Sciatic nerve (tissue), 2 donors: ENCODE data around the gene TMEM248. TPM values are rescaled to one million over a fixed set of nuclear protein-coding genes. Genes with fewer than 3 reads are reported as not detected.
"Not testable (repeated sequence)": the region's sequence is repeated elsewhere in the genome, so short reads cannot be mapped to it uniquely, and the experiment has no call there.

Experiments
- ATAC-seq: fragments of 200-7000 bp; cut with Tn5 transposase; one replicate; pipeline ENCODE4 v1.9.1; 2020; ENCODE audit warnings: mild to moderate bottlenecking, moderate library complexity
- DNase-seq: peaks from one replicate; pipeline ENCODE4 v3.0.0-alpha.2; 2020; ENCODE audit warnings: low spot score
- intact Hi-C: fragments of 100-400 bp; cut with DNase I; formaldehyde crosslinking; loops from one replicate; pipeline ENCODE4 v1.14.2; 2022
- total RNA-seq: library from RNA; stranded (reverse); fragmentation: NEBNext Ultra II Directional; extraction: Animal tissue kit (Norgen Biotek cat#: 25700); gene quantifications from one replicate; pipeline ENCODE4 v1.2.1, GENCODE V29; 2021
- donor health status: DM: no; HTN: no; CAD: no.
- donor health status: DM: no; HTN: no; CAD: no.

TMEM248 gene
- total RNA-seq, 1 donor from 2014 or later: 87.4 TPM

DNA sequence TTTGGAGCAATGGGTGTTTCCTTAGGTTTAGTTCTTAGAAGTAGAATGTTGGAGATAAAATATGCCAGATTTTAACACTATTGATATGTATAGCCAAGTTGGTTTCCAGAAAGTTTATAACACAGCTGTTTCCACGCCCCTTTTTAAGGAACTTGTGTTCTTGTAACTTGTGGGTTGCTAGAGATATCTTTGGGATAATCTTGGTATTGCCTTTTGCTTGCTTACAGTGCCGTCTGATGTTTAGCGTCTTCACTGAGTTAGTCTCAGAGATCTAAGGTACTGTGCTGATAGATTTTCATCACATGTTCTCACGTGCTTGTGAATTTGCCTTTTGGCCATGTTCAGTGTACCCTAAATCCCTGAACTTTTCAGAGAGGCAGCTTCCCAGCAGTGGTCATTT lies 12.4 kb downstream of the TMEM248 start:
- intact Hi-C loops: no loop called here
- DNase-seq (no peak), ATAC-seq (no peak)

DNA sequence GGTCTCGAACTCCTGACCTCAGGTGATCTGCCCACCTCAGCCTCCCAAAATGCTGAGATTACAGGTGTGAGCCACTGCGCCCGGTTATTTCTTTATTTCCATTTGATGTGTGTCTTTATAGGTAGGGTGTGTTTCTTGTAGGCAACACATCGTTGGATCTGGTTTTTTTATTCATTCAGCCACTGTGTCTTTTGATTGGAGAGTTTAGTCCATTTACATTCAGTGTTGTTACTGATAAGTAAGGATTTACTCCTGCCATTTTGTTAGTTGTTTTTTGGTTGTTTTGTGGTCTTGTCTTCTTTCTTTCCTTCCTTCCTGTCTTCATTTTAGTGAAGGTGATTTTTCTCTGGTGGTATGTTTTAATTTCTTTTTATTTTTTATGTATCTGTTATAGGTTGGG lies 16.9 kb downstream of the TMEM248 start:
- ATAC-seq (no peak), DNase-seq (no peak)
- intact Hi-C loops: no loop called here

GRCh38 chr7:66939325-66939724 lies 18.3 kb downstream of the TMEM248 start:
- no peak for ATAC-seq
- no peak for DNase-seq
- intact Hi-C loops: no loop called here

DNA sequence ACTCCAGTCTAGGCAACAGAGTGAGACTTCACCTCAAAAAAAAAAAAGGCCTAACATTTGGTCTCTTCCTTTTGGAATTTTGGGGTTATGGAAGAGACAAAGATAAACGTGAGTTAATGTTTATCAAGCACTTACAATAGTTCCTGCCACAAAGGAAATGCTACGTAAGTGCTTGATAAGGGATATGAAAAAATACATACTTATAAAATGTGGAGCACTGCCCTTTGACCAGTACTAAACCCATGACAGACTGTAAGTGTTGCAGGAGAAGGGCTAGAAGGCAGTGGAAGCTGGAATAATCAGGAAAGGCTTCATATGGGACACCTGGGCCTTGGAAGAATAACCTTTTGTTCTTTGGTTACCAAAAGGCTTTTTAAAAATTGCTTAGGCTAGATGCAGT lies 25.5 kb downstream of the TMEM248 start:
- DNase-seq (no peak), ATAC-seq (no peak)
- intact Hi-C loops: no loop called here

DNA sequence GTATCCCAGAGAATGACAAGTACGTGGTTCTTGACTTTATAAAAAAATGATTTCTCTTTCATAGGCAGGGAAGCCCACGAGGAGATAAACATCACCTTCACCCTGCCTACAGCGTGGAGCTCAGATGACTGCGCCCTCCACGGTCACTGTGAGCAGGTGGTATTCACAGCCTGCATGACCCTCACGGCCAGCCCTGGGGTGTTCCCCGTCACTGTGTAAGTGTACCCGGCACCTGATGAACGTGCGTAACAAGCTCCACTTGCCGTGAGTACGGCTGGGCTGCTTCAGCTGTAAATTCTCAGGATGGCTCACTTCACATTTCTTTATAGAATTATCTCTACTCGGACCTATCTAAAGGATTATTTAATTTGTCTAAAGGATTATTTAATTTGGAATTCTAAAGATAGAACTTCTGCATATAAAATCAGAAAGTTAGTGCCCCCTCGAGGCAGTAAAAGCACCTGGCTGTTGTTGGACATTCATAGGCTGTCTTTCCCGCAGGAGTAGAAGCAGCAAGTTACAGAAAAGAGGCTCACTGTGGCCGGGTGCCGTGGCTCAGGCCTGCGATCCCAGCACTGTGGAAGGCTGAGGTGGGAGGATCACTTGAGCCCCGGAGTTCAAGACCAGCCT lies 27.6 kb downstream of the TMEM248 start:
- DNase-seq (no peak), ATAC-seq (no peak)
- intact Hi-C loops: no loop called here

DNA sequence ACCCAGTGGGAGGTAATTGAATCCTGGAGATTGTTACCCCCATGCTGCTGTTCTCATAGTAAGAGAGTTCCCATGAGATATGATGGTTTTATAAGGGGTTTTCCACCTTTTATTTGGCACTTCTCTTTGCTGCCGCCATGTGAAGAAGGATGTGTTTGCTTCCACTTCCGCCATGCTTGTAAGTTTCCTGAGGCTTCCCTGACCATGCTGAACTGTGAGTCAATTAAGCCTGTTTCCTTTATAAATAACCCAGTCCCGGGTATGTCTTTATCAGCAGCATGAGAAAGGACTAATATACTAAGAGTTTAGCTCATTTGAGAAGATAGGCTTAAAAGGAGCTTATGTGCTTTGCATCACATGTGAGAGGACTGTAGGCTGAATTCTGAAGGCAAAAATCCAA lies 29.3 kb downstream of the TMEM248 start:
- DNase-seq (no peak), ATAC-seq (no peak)
- intact Hi-C loops: no loop called here

DNA sequence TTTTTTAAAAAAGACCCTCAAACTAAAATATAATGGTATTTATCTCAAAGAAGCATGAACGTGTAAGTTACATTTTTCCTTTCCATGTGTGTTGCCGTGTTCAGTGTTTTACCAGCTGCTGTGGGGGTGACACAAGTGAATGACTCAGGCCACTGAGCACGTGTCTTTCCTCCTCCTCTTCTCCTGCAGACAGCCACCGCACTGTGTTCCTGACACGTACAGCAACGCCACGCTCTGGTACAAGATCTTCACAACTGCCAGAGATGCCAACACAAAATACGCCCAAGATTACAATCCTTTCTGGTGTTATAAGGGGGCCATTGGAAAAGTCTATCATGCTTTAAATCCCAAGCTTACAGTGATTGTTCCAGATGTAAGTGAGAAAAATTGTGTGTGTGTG lies 29.7 kb downstream of the TMEM248 start:
- DNase-seq (no peak), ATAC-seq (no peak)
- intact Hi-C loops: no loop called here

DNA sequence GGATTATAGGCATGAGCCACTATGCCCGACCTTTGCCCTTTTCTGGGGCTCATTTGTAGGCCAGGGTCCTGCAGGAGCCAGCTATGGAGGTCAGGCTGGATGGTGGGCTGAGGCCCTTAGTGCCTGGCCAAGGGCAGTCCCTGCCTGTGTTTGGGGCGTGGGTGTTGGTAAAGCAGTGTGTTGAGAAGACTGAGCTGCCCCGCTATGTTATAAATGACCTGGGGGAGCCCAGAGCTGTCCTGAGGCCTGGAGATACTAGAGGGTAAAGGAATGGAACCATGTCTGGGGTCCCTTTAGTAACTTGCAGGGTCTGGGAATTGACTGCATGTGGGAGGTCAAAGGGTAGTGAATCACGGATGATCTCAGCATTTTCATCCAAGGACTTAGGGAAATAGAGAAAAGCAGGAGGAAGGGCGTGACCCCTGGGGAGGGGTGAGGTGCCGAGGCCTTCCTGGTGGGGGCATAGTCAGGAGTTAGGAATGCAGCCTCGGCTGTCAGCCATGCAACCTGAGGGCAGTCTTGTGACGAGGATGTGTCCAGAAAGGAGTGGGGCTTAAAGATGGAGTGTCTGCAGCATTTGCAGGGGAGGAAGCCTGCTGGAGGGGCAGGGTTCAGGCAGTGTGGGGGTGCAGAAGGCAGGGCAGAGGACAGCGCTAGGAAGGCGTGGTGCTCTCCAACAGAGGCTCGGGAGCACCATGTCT lies 31.5 kb downstream of the TMEM248 start:
- DNase-seq (no peak), ATAC-seq (no peak)
- intact Hi-C loops: no loop called here

DNA sequence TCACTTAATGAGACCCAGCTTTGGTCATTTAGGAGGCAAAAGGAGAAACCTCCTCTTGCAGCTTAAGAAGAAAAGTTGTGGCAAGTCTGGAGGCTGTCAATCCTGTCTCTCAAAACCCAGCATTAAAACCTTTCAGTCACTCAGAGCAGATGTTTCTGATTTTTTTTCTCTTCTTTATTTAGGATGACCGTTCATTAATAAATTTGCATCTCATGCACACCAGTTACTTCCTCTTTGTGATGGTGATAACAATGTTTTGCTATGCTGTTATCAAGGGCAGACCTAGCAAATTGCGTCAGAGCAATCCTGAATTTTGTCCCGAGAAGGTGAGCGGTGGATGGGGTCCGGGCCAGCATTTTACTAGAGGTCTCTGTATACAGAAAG lies 32.0 kb downstream of the TMEM248 start:
- DNase-seq (no peak), ATAC-seq (no peak)
- intact Hi-C loops: no loop called here

GRCh38 chr7:66957595-66958290 lies 36.7 kb downstream of the TMEM248 start:
- intact Hi-C loops: no loop called here
- no peak for DNase-seq
- ATAC-seq: no peak

- ATAC-seq: no peak
- intact Hi-C loops: no loop called here
Measured at GRCh38 chr7:66958538-66959350, 37.7 kb downstream of the TMEM248 start.

GRCh38 chr7:66960192-66960591 lies 39.2 kb downstream of the TMEM248 start:
- ATAC-seq (no peak), DNase-seq (no peak)
- intact Hi-C loops: no loop called here

More at GRCh38 chr7:66958538-66959350, 37.7 kb downstream of the TMEM248 start:
- no peak for DNase-seq

DNA sequence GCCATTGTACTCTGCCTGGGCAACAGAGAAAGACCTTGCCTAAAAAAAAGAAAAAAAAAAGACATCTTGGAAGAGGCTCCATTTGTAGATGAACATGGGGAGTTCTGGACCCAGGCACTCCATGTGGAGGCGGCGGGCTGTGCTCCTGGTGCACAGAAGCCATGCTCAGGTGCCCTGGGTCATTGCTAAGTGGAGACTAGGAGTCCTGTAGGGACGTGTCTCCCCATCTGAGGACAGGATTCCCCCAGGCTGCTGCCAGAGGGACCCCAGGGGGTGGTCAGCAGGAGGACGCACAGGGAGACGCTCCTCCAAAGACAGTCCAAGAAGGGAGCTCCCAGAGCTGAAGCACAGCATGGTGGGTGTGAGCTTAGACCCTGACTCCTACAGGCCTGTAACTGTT lies 40.1 kb downstream of the TMEM248 start:
- DNase-seq: no peak
- no peak for ATAC-seq
- intact Hi-C loops: no loop called here

DNA sequence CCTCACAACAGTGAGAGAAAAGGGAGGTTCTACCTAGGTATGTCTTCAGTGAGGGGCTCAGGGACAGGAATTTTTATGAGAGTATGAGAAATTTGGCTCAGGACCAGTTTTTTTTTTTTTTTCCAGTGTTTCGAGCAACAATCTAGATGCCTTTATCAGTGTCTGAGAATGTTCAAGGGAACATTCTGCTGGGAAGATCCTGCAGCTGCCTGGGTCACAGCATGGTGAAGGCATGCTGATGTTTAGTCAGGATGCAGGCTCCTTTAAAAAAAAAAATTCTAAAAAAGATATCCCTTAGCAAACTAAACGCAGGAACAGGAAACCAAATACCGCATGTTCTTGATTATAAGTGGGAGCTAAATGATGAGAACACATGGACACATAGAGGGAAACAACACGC lies 43.4 kb downstream of the TMEM248 start:
- ATAC-seq: no peak
- intact Hi-C loops: no loop called here
- no peak for DNase-seq

- DNase-seq (no peak), ATAC-seq (no peak)
Measured at GRCh38 chr7:66967029-66967428, 46.0 kb downstream of the TMEM248 start.

DNA sequence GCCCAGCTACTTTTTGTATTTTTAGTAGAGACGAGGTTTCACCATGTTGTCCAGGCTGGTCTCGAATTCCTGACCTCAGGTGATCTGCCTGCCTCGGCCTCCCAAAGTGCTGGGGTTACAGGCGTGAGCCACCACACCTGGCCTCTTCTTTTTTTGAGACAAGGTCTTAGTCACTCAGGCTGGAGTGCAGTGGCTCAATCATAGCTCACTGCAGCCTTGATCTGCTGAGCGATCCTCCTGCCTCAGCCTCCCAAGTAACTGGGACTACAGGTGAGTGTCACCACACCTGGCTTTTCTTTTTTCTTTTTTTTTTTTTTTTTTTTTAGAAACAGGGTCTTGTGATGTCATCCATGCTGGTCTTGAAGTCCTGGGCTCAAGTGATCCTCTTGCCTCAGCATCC lies 48.0 kb downstream of the TMEM248 start:
- intact Hi-C loops, ATAC-seq, DNase-seq: not testable (repeated sequence)

More at GRCh38 chr7:66967029-66967428, 46.0 kb downstream of the TMEM248 start:
- intact Hi-C loops: no loop called here

DNA sequence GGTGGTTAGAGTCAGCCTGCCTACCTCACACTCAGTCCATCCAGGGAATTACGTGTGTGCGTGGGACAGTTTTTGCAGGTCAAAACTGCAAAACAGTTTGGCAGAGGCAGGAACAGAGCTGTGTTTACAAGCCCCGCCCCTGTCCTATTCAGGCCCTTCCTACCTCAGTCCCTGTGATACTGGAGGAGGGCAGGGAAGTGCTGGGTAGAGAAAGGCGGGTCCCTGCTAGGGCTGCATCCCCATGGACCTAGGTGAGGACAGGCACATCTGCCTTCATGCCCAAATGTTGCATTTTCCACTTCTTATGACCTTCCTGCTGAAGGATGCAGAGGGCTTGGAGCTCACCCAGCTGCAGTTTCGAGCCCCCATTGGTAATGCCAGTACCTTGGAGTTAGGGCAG lies 49.3 kb downstream of the TMEM248 start:
- no peak for DNase-seq
- intact Hi-C loops: no loop called here

GRCh38 chr7:66974986-66975590 lies 54.1 kb downstream of the TMEM248 start:
- ATAC-seq (no peak), DNase-seq (peak; percentile 44)
- intact Hi-C loops: no loop called here

More for the DNA sequence above, 49.3 kb downstream of the TMEM248 start:
- ATAC-seq: no peak

GRCh38 chr7:66978312-66978711 lies 57.3 kb downstream of the TMEM248 start:
- ATAC-seq, intact Hi-C loops, DNase-seq: not testable (repeated sequence)
